Activated CD4-positive, alpha-beta T cell treated with anti-CD3 and anti-CD28 coated beads, Interleukin-2, amount 50 U/mL, for 1 hour (primary cell): ENCODE data around the gene APC.
"Not testable (repeated sequence)": the region's sequence is repeated elsewhere in the genome, so short reads cannot be mapped to it uniquely, and the experiment has no call there.

Source experiments
- DNase-seq: peaks from one replicate; pipeline ENCODE4 v3.0.0-alpha.2; 2020

APC gene

GRCh38 chr5:112737463-112738190 lies at the start of gene APC:
Gene APC (plus strand): TSS chr5:112737885. CDS start chr5:112754891, 17,006 bp downstream.
- peak; percentile 67 for DNase-seq

GRCh38 chr5:112689155-112689909 lies 48.4 kb upstream of the APC start:
- no peak for DNase-seq

- no peak for DNase-seq
These were observed 46.9 kb upstream of the APC start for GRCh38 chr5:112690605-112691338.

- no peak for DNase-seq
These were observed 46.4 kb upstream of the APC start for GRCh38 chr5:112691339-112691680.

GRCh38 chr5:112691758-112692157 lies 45.9 kb upstream of the APC start:
- DNase-seq: no peak

GRCh38 chr5:112692472-112692871 lies 45.2 kb upstream of the APC start:
- no peak for DNase-seq

GRCh38 chr5:112693301-112693700 lies 44.4 kb upstream of the APC start:
- DNase-seq: no peak

- DNase-seq: no peak
These were observed 42.6 kb upstream of the APC start for GRCh38 chr5:112694853-112695709.

GRCh38 chr5:112696786-112697185 lies 40.9 kb upstream of the APC start:
- no peak for DNase-seq

- DNase-seq: no peak
These were observed 40.4 kb upstream of the APC start for GRCh38 chr5:112697322-112697721.

- no peak for DNase-seq
These were observed 39.9 kb upstream of the APC start for GRCh38 chr5:112697833-112698232.

GRCh38 chr5:112703866-112704820 lies 33.5 kb upstream of the APC start:
- DNase-seq: no peak

- DNase-seq: no peak
These were observed 31.2 kb upstream of the APC start for GRCh38 chr5:112706446-112707016.

- peak; percentile 93 for DNase-seq
These were observed 30.2 kb upstream of the APC start for GRCh38 chr5:112707187-112708102.

GRCh38 chr5:112708103-112708622 lies 29.5 kb upstream of the APC start:
- DNase-seq: no peak

- DNase-seq: no peak
These were observed 28.3 kb upstream of the APC start for GRCh38 chr5:112709416-112709815.

- no peak for DNase-seq
These were observed 26.8 kb upstream of the APC start for GRCh38 chr5:112710896-112711295.

GRCh38 chr5:112711436-112711835 lies 26.2 kb upstream of the APC start:
- DNase-seq: no peak

GRCh38 chr5:112713206-112713605 lies 24.5 kb upstream of the APC start:
- DNase-seq: no peak

GRCh38 chr5:112716895-112717294 lies 20.8 kb upstream of the APC start:
- DNase-seq: not testable (repeated sequence)
